Upper lobe of right lung (tissue), 1 donor: ENCODE results near the gene DDX17. TPM values are rescaled to one million over a fixed set of nuclear protein-coding genes. Genes with fewer than 3 reads are reported as not detected.

ENCODE experiments used
- ATAC-seq: fragments of 200-7000 bp; cut with Tn5 transposase; one replicate; pipeline ENCODE4 v1.9.1; 2020; ENCODE audit warnings: mild to moderate bottlenecking, moderate library complexity
- DNase-seq: peaks from one replicate; pipeline ENCODE4 v3.0.0-alpha.2; 2020
- H3K27ac ChIP-seq: fragments of 200-600 bp; one replicate; pipeline ENCODE4 v1.8.0; 2022
- H3K27me3 ChIP-seq: fragments of 200-600 bp; one replicate; pipeline ENCODE4 v1.8.0; 2022; ENCODE audit warnings: mild to moderate bottlenecking
- H3K36me3 ChIP-seq: fragments of 200-600 bp; one replicate; pipeline ENCODE4 v1.8.0; 2022
- H3K4me1 ChIP-seq: fragments of 200-600 bp; one replicate; pipeline ENCODE4 v1.8.0; 2022
- H3K4me3 ChIP-seq: fragments of 200-600 bp; one replicate; pipeline ENCODE4 v1.8.0; 2022; ENCODE audit warnings: mild to moderate bottlenecking
- H3K9me3 ChIP-seq: fragments of 200-600 bp; one replicate; pipeline ENCODE4 v1.8.0; 2022
- CTCF ChIP-seq: fragments of 200-600 bp; IDR thresholded peaks from one replicate; pipeline ENCODE4 v1.8.0; 2022; ENCODE audit warnings: antibody characterized with exemption
- intact Hi-C: fragments of 100-400 bp; cut with DNase I; formaldehyde crosslinking; loops from one replicate; pipeline ENCODE4 v1.11.0; 2022
- total RNA-seq: library from RNA; stranded (reverse); fragmentation: NEBNext Ultra II Directional; extraction: Animal tissue kit (Norgen Biotek cat#: 25700); gene quantifications from one replicate; pipeline ENCODE4 v1.2.1, GENCODE V29; 2021
- donor health status: DM: no; HTN: yes; CAD: no; lungs with severe emphysema.

DDX17 gene
- total RNA-seq, 1 donor from 2014 or later, result 480 TPM

DNA sequence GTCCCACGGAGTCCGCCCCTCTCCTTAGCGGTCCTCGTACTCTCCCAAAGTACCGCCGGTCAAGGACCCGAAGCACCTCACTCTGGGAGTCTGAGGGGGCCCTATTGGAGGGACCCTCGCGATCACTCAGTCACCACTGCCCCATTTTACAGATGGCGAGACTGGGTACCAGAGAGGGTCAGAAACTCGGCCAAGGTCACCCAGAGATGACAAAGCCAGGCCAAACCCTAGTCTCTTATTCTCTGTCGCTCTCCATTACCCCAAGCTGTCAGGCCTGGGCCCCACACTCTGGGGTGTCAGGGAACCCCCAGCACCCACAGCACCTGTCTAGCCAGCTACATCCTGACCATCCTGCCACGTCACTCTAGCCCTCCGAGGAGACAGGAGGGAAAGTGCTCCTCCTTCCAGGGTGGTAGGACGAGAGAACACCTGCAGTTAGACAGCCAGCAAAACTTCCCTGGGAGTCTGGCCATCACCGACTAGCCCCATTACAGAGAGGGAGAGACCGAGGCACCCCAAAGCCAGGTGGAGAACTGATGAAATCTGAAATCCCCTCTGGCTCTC is 49.8 kb downstream of the DDX17 start:
- no peak for TF ChIP-seq CTCF
- intact Hi-C loops, result no loop called here
- Histone ChIP-seq H3K27ac (no peak overlapping the region), H3K27me3 (peaks cover 63% of the 10 kb centered on the region), H3K4me1 (no peaks in the 10 kb centered on the region), H3K4me3 (no peak overlapping the region), H3K9me3 (no peaks in the 10 kb centered on the region), H3K36me3 (no peaks in the 10 kb centered on the region)
- ATAC-seq (no peak), DNase-seq (no peak)

DNA sequence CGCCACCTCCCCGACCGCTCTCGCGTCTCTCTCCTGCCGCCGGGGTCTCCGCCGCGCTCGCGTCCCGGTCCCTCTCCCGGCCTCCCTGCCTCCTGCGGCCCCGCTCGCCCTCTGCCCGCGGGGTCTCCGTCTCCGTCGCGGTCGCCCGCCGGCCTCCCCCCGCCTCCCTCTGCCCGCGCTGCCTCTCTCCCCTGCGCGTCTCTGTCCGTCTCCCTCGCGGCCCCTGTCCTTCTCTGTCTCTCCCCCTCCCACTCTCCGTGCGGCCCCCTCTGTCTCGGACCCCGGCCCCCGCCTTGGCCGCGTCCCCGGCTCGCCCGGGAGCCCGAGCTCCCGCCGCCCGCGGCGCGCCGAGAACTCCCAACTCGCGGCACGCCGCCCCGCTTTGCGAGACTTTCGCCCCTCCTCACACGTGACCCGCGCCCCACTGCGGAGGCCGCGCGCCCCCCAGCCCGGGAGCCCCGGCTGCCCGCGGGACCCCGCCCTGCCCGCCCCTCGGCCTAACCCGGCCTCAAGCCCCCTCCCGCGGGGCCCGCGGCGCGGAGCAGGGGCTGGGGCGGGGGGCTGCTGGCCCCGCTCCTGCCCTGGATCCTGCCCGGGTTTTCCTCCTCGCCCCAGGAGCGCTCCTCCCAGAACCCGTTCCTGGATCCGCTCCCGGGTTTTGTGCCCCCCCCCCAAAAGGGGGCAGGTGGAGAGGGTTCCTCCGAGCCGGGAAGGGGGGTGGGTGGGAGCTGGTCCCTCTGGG is 50.4 kb downstream of the DDX17 start:
- intact Hi-C loops, result no loop called here
- peaks cover 67% of the 10 kb centered on the region for H3K27me3 ChIP-seq
- TF ChIP-seq CTCF, result no peak
- peak overlapping the region; percentile 21 for H3K4me3 ChIP-seq
- no peaks in the 10 kb centered on the region for H3K36me3 ChIP-seq
- H3K27ac ChIP-seq, result no peak overlapping the region
- H3K4me1 ChIP-seq, result no peaks in the 10 kb centered on the region
- no peaks in the 10 kb centered on the region for H3K9me3 ChIP-seq
- peak; percentile 27 for ATAC-seq
- no peak for DNase-seq

DNA sequence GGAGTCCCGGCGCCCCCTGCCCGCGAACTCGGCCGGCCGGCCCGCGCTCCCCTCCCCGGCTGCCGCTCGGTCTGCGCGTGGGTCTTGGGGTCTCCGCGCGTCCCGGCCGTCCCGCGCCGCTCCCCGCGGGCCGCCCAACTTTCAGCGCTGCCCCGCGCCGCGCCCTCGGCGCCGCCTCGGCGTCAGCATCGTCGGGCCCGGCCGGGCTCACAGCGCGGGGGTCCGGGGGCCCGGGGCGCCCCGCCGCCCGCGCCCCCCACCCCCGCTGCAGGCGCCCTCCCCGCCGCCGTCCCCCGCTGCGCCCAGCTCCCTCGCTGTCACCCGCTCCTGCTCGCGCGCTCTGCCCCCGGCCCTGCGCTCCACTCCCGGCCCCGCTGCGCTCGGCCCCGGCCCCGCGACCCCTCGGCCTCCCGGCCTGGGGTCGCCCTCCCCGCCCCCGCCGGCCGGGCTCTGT is 51.0 kb downstream of the DDX17 start, which contains the start of gene KCNJ4:
Gene KCNJ4 (minus strand): TSS at position 124 of the 454 bp plus-strand sequence. CDS start 27,067 bp downstream, outside the sequence.
- Histone ChIP-seq H3K9me3 (no peaks in the 10 kb centered on the region), H3K27ac (no peak within 1 kb of the TSS), H3K4me1 (no peaks in the 10 kb centered on the region), H3K4me3 (peak within 1 kb of the TSS; percentile 40), H3K27me3 (peaks cover 67% of the 10 kb centered on the region), H3K36me3 (no peaks in the 10 kb centered on the region)
- no peak for DNase-seq
- TF ChIP-seq CTCF, result no peak
- no peak for ATAC-seq
- intact Hi-C loops, result no loop called here

GRCh38 chr22:38454353-38455075 is 51.6 kb downstream of the DDX17 start:
- peaks cover 69% of the 10 kb centered on the region for H3K27me3 ChIP-seq
- H3K27ac ChIP-seq, result no peak overlapping the region
- TF ChIP-seq CTCF, result no peak
- no peaks in the 10 kb centered on the region for H3K9me3 ChIP-seq
- peak; percentile 20 for ATAC-seq
- no peaks in the 10 kb centered on the region for H3K36me3 ChIP-seq
- peak overlapping the region; percentile 40 for H3K4me3 ChIP-seq
- intact Hi-C loops, result no loop called here
- no peaks in the 10 kb centered on the region for H3K4me1 ChIP-seq
- DNase-seq, result no peak

- peaks cover 70% of the 10 kb centered on the region for H3K27me3 ChIP-seq
- ATAC-seq, result no peak
- intact Hi-C loops, result no loop called here
Measured at GRCh38 chr22:38453996-38454352, 52.1 kb downstream of the DDX17 start.

More at GRCh38 chr22:38453996-38454352, 52.1 kb downstream of the DDX17 start:
- DNase-seq, result no peak
- no peak overlapping the region for H3K4me3 ChIP-seq
- no peaks in the 10 kb centered on the region for H3K9me3 ChIP-seq
- no peak for TF ChIP-seq CTCF
- no peaks in the 10 kb centered on the region for H3K4me1 ChIP-seq
- no peak overlapping the region for H3K27ac ChIP-seq
- H3K36me3 ChIP-seq, result no peaks in the 10 kb centered on the region
